Measurements from ENCODE around the gene VEZT.

The VEZT gene

GRCh38 chr12:95243497-95244183 lies 26.0 kb downstream of the VEZT start:
- no peak for TF ChIP-seq Cebpa-rat (IDR thresholded peaks at IDR 0.05)
- Histone ChIP-seq H3K4me1 (peaks cover 30% of the 10 kb centered on the region), H3K36me3 (peaks cover 46% of the 10 kb centered on the region), H4K20me1 (peaks cover 98% of the 10 kb centered on the region), H3K27me3 (no peaks in the 10 kb centered on the region), H3K4me2 (no peak overlapping the region), H3K4me3 (no peak overlapping the region), H3K9me3 (peaks cover 13% of the 10 kb centered on the region), H3K27ac (no peak overlapping the region), H3K9ac (no peak overlapping the region)

- Histone ChIP-seq H3K4me3 (no peak overlapping the region), H3K36me3 (peaks cover 44% of the 10 kb centered on the region), H3K9ac (no peak overlapping the region), H3K27ac (no peak overlapping the region), H3K9me3 (peaks cover 8% of the 10 kb centered on the region), H3K4me2 (no peak overlapping the region), H4K20me1 (peaks cover 100% of the 10 kb centered on the region), H3K4me1 (peaks cover 32% of the 10 kb centered on the region), H3K27me3 (no peaks in the 10 kb centered on the region)
- TF ChIP-seq Cebpa-rat (IDR thresholded peaks at IDR 0.05): no peak
Observed at GRCh38 chr12:95244350-95244749, 26.7 kb downstream of the VEZT start.

- Histone ChIP-seq H3K4me3 (no peak overlapping the region), H4K20me1 (peaks cover 93% of the 10 kb centered on the region), H3K36me3 (peaks cover 31% of the 10 kb centered on the region), H3K27ac (no peak overlapping the region), H3K9me3 (no peaks in the 10 kb centered on the region), H3K4me1 (peaks cover 26% of the 10 kb centered on the region), H3K9ac (no peak overlapping the region), H3K4me2 (no peak overlapping the region), H3K27me3 (no peaks in the 10 kb centered on the region)
- TF ChIP-seq Cebpa-rat (IDR thresholded peaks at IDR 0.05): no peak
Observed at GRCh38 chr12:95248095-95248494, 30.5 kb downstream of the VEZT start.

GRCh38 chr12:95248604-95249360 lies 31.2 kb downstream of the VEZT start:
- peaks cover 86% of the 10 kb centered on the region for H4K20me1 ChIP-seq
- peaks cover 26% of the 10 kb centered on the region for H3K4me1 ChIP-seq
- no peak overlapping the region for H3K4me3 ChIP-seq
- H3K9ac ChIP-seq: no peak overlapping the region
- peaks cover 32% of the 10 kb centered on the region for H3K36me3 ChIP-seq
- TF ChIP-seq Cebpa-rat (IDR thresholded peaks at IDR 0.05): no peak
- H3K9me3 ChIP-seq: no peaks in the 10 kb centered on the region
- no peak overlapping the region for H3K4me2 ChIP-seq
- H3K27ac ChIP-seq: no peak overlapping the region
- no peaks in the 10 kb centered on the region for H3K27me3 ChIP-seq

GRCh38 chr12:95253386-95253785 lies 35.8 kb downstream of the VEZT start:
- no peak for TF ChIP-seq Cebpa-rat (IDR thresholded peaks at IDR 0.05)
- Histone ChIP-seq H3K36me3 (peaks cover 67% of the 10 kb centered on the region), H3K9ac (no peak overlapping the region)

GRCh38 chr12:95257541-95257940 lies 39.9 kb downstream of the VEZT start:
- Histone ChIP-seq H3K27me3 (no peaks in the 10 kb centered on the region), H3K4me2 (no peak overlapping the region), H3K9ac (no peak overlapping the region), H4K20me1 (peaks cover 54% of the 10 kb centered on the region), H3K4me1 (no peaks in the 10 kb centered on the region), H3K4me3 (no peak overlapping the region), H3K36me3 (peaks cover 99% of the 10 kb centered on the region), H3K9me3 (no peaks in the 10 kb centered on the region), H3K27ac (no peak overlapping the region)
- TF ChIP-seq Cebpa-rat (IDR thresholded peaks at IDR 0.05): no peak

More at GRCh38 chr12:95253386-95253785, 35.8 kb downstream of the VEZT start:
- H3K27ac ChIP-seq: no peak overlapping the region
- H3K4me2 ChIP-seq: no peak overlapping the region
- no peak overlapping the region for H3K4me3 ChIP-seq
- 0 out of 2 replicates have a peak, but pooled peaks cover 4% of the 10 kb centered on the region for H3K4me1 ChIP-seq
- peaks cover 64% of the 10 kb centered on the region for H4K20me1 ChIP-seq
- H3K27me3 ChIP-seq: no peaks in the 10 kb centered on the region
- H3K9me3 ChIP-seq: no peaks in the 10 kb centered on the region

- Histone ChIP-seq H3K27me3 (no peaks in the 10 kb centered on the region), H3K9ac (no peak overlapping the region), H3K4me3 (no peak overlapping the region), H3K4me2 (no peak overlapping the region), H3K4me1 (no peaks in the 10 kb centered on the region), H4K20me1 (peaks cover 60% of the 10 kb centered on the region), H3K9me3 (no peaks in the 10 kb centered on the region), H3K27ac (no peak overlapping the region), H3K36me3 (peaks cover 99% of the 10 kb centered on the region)
- no peak for TF ChIP-seq Cebpa-rat (IDR thresholded peaks at IDR 0.05)
Observed at GRCh38 chr12:95258151-95258550, 40.5 kb downstream of the VEZT start.

GRCh38 chr12:95258803-95259202 lies 41.2 kb downstream of the VEZT start:
- Histone ChIP-seq H3K4me2 (no peak overlapping the region), H3K9ac (no peak overlapping the region), H4K20me1 (peaks cover 66% of the 10 kb centered on the region), H3K4me3 (no peak overlapping the region), H3K27me3 (no peaks in the 10 kb centered on the region), H3K9me3 (no peaks in the 10 kb centered on the region), H3K36me3 (peaks cover 99% of the 10 kb centered on the region), H3K4me1 (no peaks in the 10 kb centered on the region), H3K27ac (no peak overlapping the region)
- no peak for TF ChIP-seq Cebpa-rat (IDR thresholded peaks at IDR 0.05)

GRCh38 chr12:95259368-95259767 lies 41.8 kb downstream of the VEZT start:
- no peaks in the 10 kb centered on the region for H3K9me3 ChIP-seq
- peaks cover 99% of the 10 kb centered on the region for H3K36me3 ChIP-seq
- no peaks in the 10 kb centered on the region for H3K4me1 ChIP-seq
- H3K27ac ChIP-seq: no peak overlapping the region
- H3K9ac ChIP-seq: no peak overlapping the region
- no peaks in the 10 kb centered on the region for H3K27me3 ChIP-seq
- peaks cover 69% of the 10 kb centered on the region for H4K20me1 ChIP-seq
- no peak for TF ChIP-seq Cebpa-rat (IDR thresholded peaks at IDR 0.05)
- H3K4me3 ChIP-seq: no peak overlapping the region
- no peak overlapping the region for H3K4me2 ChIP-seq

- no peaks in the 10 kb centered on the region for H3K4me1 ChIP-seq
- no peak for TF ChIP-seq Cebpa-rat (IDR thresholded peaks at IDR 0.05)
Observed at GRCh38 chr12:95261109-95261508, 43.5 kb downstream of the VEZT start.

More at GRCh38 chr12:95261109-95261508, 43.5 kb downstream of the VEZT start:
- Histone ChIP-seq H3K4me3 (no peak overlapping the region), H3K36me3 (peaks cover 96% of the 10 kb centered on the region), H4K20me1 (peaks cover 71% of the 10 kb centered on the region), H3K27ac (no peak overlapping the region), H3K27me3 (no peaks in the 10 kb centered on the region), H3K9ac (no peak overlapping the region), H3K4me2 (no peak overlapping the region), H3K9me3 (no peaks in the 10 kb centered on the region)
